ENCODE data around the gene CTBP1. TPM values are rescaled to one million over a fixed set of nuclear protein-coding genes. Genes with fewer than 3 reads are reported as not detected.

CTBP1 gene
- total and polyA plus RNA-seq, 2 donors (not counting 1 experiment from before 2014, with no cell fraction given), result 212 to 343 TPM

DNA sequence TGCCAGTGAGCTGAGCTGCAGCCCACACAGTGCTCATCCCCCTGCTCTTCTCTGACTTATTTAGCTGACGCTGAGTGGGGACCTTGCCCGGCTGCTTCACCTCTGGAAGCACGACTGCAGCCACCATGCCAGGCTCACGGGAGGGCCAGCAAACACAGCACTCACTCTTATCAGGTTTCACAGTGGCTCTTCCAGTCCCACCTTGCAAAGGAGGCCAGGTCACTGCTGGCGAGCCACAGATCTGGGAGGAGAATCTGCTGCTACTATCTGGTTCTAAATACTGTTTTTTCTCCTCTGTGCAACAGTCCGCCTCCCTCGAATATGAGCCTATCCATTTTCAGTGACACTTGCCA, 69.9 kb downstream of the CTBP1 start:
- H3K9me3 ChIP-seq (ENCODE audit: control extremely low read depth in 1 of 3, control insufficient read depth in 2 of 3, insufficient read depth in 1 of 3, low read length in 2 of 3), result peaks cover 0 to 16% (median 6%) of the 10 kb centered on the region in 3 donors
- no peaks in the 10 kb centered on the region for H4K20me1 ChIP-seq (ENCODE audit: control insufficient read depth, insufficient read depth, low read length, poor library complexity, severe bottlenecking)
- H2AFZ ChIP-seq (ENCODE audit: insufficient read depth, low read depth, low read length, poor library complexity, severe bottlenecking), result no peak overlapping the region
- H3K9ac ChIP-seq (ENCODE audit: low read length), result no peak overlapping the region
- H3K27me3 ChIP-seq (replicated peaks in 1 of 4; ENCODE audit: control extremely low read depth in 1 of 4, control insufficient read depth in 3 of 4, insufficient read depth in 4 of 4, low read length in 3 of 4), result no peaks in the 10 kb centered on the region
- TF ChIP-seq CTCF (IDR thresholded peaks at IDR 0.05) (no peak), EZH2 (IDR thresholded peaks at IDR 0.05; ENCODE audit: borderline replicate concordance, insufficient read depth, low read depth, low read length, poor library complexity, severe bottlenecking) (no peak)
- H3K79me2 ChIP-seq (ENCODE audit: control insufficient read depth, insufficient read depth, low read length), result no peaks in the 10 kb centered on the region
- intact Hi-C loops (cut with micrococcal nuclease), result no loop called here
- H3K27ac Mint-ChIP-seq, result no peak overlapping the region
- ChIA-PET CTCF (interaction anchor here (0.8 to 1.2 kb wide), 2 partner anchors 25 to 168 kb away, joined by 3 read pairs; partner anchors contain the start of gene UVSSA), POLR2A (no interaction called here)
- no peak overlapping the region for H3K4me2 ChIP-seq (replicated peaks; ENCODE audit: low read depth, low read length, poor library complexity, severe bottlenecking)
- peaks cover 4 to 10% of the 10 kb centered on the region in 2 donors for H3K4me1 ChIP-seq (ENCODE audit: control insufficient read depth in 2 of 2, insufficient read depth in 2 of 2, low read length in 2 of 2)
- ATAC-seq (ENCODE audit: low read depth), result no peak
- no peaks in the 10 kb centered on the region for H3K27me3 Mint-ChIP-seq
- peaks cover 14% of the 10 kb centered on the region for H3K4me1 Mint-ChIP-seq
- no peak overlapping the region for H3K27ac ChIP-seq (ENCODE audit: low read length in 2 of 2)
- H3K9me3 Mint-ChIP-seq (ENCODE audit: insufficient read depth), result no peaks in the 10 kb centered on the region
- no peak overlapping the region for H3K4me3 ChIP-seq (ENCODE audit: control extremely low read depth in 1 of 5, extremely low read depth in 1 of 5, insufficient read depth in 1 of 5, low read depth in 2 of 5, low read length in 4 of 5)
- no peak overlapping the region for H3K4me3 Mint-ChIP-seq
- WGBS (ENCODE audit: insufficient coverage), result 96% methylated on average over 7 of the region's 7 CpGs
- no peak for DNase-seq
- H3K36me3 ChIP-seq (replicated peaks in 1 of 2; ENCODE audit: control extremely low read depth in 1 of 2, control insufficient read depth in 1 of 2, extremely low read depth in 1 of 2, insufficient read depth in 2 of 2, low read length in 1 of 2), result no peaks in the 10 kb centered on the region

DNA sequence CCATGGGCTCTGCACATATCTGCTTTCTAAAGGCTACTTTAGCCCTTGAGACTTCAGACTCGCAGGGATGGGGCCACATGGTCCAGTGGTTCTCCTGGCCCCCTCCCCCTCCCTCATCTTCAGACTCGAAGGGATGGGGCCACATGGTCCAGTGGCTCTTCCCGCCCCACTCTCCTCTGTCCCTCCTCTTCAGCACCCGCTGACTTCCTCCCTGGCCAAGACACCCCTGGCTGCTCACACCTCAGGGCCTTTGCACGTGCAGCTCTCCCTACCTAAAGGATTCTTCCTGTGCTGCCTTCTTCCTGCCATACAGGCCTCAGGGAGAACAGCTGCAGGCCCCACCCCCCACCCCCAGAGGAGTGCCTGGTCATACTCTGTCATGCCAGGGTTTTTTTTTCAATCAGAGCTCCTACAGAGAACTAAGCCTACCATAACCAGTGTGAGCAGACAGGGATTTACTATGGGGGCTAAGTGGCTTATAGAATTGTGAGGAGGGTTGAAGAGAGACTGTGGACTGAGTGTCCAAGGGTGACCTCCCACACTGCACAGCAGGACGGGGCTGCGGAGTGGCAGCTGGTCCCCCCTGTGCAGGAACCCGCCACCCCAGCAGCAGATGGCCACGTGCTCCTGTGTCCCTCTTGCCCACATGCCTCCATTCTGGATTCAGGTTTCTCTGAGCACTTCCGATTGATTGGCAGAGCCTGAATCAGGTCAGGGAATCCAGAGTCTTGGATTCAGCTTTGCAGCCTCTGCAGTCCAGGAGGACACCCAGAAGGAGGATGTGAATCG, 70.4 kb downstream of the CTBP1 start:
- no peak overlapping the region for H3K4me3 Mint-ChIP-seq
- CTCF ChIA-PET, result interaction anchor here (0.8 to 1.2 kb wide), 2 partner anchors 25 to 168 kb away, joined by 3 read pairs; partner anchors contain the start of gene UVSSA
- H3K4me2 ChIP-seq (replicated peaks; ENCODE audit: low read depth, low read length, poor library complexity, severe bottlenecking), result no peak overlapping the region
- H3K4me1 ChIP-seq (ENCODE audit: control insufficient read depth in 2 of 2, insufficient read depth in 2 of 2, low read length in 2 of 2), result peaks cover 0 to 4% of the 10 kb centered on the region in 2 donors
- H3K27me3 ChIP-seq (replicated peaks in 1 of 4; ENCODE audit: control extremely low read depth in 1 of 4, control insufficient read depth in 3 of 4, insufficient read depth in 4 of 4, low read length in 3 of 4), result peaks cover 0 to 2% (median 0%) of the 10 kb centered on the region in 4 experiments
- no peak overlapping the region for H3K27ac Mint-ChIP-seq
- POLR2A ChIA-PET, result no interaction called here
- DNase-seq (no peak), ATAC-seq (ENCODE audit: low read depth) (no peak)
- H3K9me3 Mint-ChIP-seq (ENCODE audit: insufficient read depth), result no peaks in the 10 kb centered on the region
- H3K9ac ChIP-seq (ENCODE audit: low read length), result no peak overlapping the region
- TF ChIP-seq CTCF (IDR thresholded peaks at IDR 0.05) (no peak), EZH2 (IDR thresholded peaks at IDR 0.05; ENCODE audit: borderline replicate concordance, insufficient read depth, low read depth, low read length, poor library complexity, severe bottlenecking) (no peak)
- no peak overlapping the region for H3K27ac ChIP-seq (ENCODE audit: low read length in 2 of 2)
- H3K4me1 Mint-ChIP-seq, result peaks cover 10% of the 10 kb centered on the region
- intact Hi-C loops (cut with micrococcal nuclease), result no loop called here
- 86% methylated on average over 11 of the region's 11 CpGs for WGBS (ENCODE audit: insufficient coverage)
- H3K4me3 ChIP-seq (ENCODE audit: control extremely low read depth in 1 of 5, extremely low read depth in 1 of 5, insufficient read depth in 1 of 5, low read depth in 2 of 5, low read length in 4 of 5), result no peak overlapping the region
- peaks cover 0 to 16% (median 6%) of the 10 kb centered on the region in 3 donors for H3K9me3 ChIP-seq (ENCODE audit: control extremely low read depth in 1 of 3, control insufficient read depth in 2 of 3, insufficient read depth in 1 of 3, low read length in 2 of 3)
- H3K79me2 ChIP-seq (ENCODE audit: control insufficient read depth, insufficient read depth, low read length), result no peaks in the 10 kb centered on the region
- peaks cover 4% of the 10 kb centered on the region for H3K27me3 Mint-ChIP-seq
- no peaks in the 10 kb centered on the region for H3K36me3 ChIP-seq (replicated peaks in 1 of 2; ENCODE audit: control extremely low read depth in 1 of 2, control insufficient read depth in 1 of 2, extremely low read depth in 1 of 2, insufficient read depth in 2 of 2, low read length in 1 of 2)
- H4K20me1 ChIP-seq (ENCODE audit: control insufficient read depth, insufficient read depth, low read length, poor library complexity, severe bottlenecking), result no peaks in the 10 kb centered on the region
- H2AFZ ChIP-seq (ENCODE audit: insufficient read depth, low read depth, low read length, poor library complexity, severe bottlenecking), result no peak overlapping the region
